GM19452 (cell line): ENCODE measurements around the gene MON1A.
"Not testable (repeated sequence)": the region's sequence is repeated elsewhere in the genome, so short reads cannot be mapped to it uniquely, and the experiment has no call there.

Source experiments
- ATAC-seq: cut with Tn5 transposase; IDR thresholded peaks from one replicate; pipeline ENCODE4 v1.9.1; 2021; ENCODE audit not compliant: unreplicated experiment

Gene MON1A

GRCh38 chr3:49929291-49930167 is at the start of gene MON1A:
TSS of gene MON1A (minus strand) at chr3:49929811. CDS start at chr3:49913346, 16,465 bp downstream.
- ATAC-seq = peak; percentile 94

GRCh38 chr3:49976942-49977341 is 47.3 kb upstream of the MON1A start:
- no peak for ATAC-seq

GRCh38 chr3:49972656-49973055 is 43.0 kb upstream of the MON1A start:
- no peak for ATAC-seq

- ATAC-seq = no peak
Observed at GRCh38 chr3:49968346-49968745, 38.7 kb upstream of the MON1A start.

GRCh38 chr3:49967291-49967690 is 37.7 kb upstream of the MON1A start:
- ATAC-seq = no peak

GRCh38 chr3:49966233-49966942 is 36.8 kb upstream of the MON1A start:
- ATAC-seq = no peak

GRCh38 chr3:49955636-49956035 is 26.0 kb upstream of the MON1A start:
- ATAC-seq = no peak

GRCh38 chr3:49952924-49953323 is 23.3 kb upstream of the MON1A start:
- ATAC-seq = no peak

GRCh38 chr3:49942651-49943050 is 13.0 kb upstream of the MON1A start:
- ATAC-seq = no peak

- no peak for ATAC-seq
Observed at GRCh38 chr3:49940667-49941249, 11.1 kb upstream of the MON1A start.

- peak; percentile 88 for ATAC-seq
Observed at GRCh38 chr3:49939858-49940666, 10.5 kb upstream of the MON1A start, which contains the start of gene RBM6. TSS of gene RBM6 (plus strand) at chr3:49940150. CDS start at chr3:49962642, 22,492 bp downstream.

- ATAC-seq = no peak
Observed at GRCh38 chr3:49937090-49937489, 7.5 kb upstream of the MON1A start.

- not testable (repeated sequence) for ATAC-seq
Observed at GRCh38 chr3:49932281-49932680, 2.7 kb upstream of the MON1A start.

- no peak for ATAC-seq
Observed at GRCh38 chr3:49930922-49931321, 1.3 kb upstream of the MON1A start.

- ATAC-seq = no peak
Observed at GRCh38 chr3:49930168-49930690, 618 bp upstream of the MON1A start.

GRCh38 chr3:49928481-49929017 is 1.1 kb downstream of the MON1A start:
- ATAC-seq = no peak

- no peak for ATAC-seq
Observed at GRCh38 chr3:49927798-49928197, 1.8 kb downstream of the MON1A start.

GRCh38 chr3:49926117-49926728 is 3.4 kb downstream of the MON1A start:
- no peak for ATAC-seq

GRCh38 chr3:49925485-49925884 is 4.1 kb downstream of the MON1A start:
- ATAC-seq = no peak

GRCh38 chr3:49924683-49925082 is 4.9 kb downstream of the MON1A start:
- ATAC-seq = no peak
